GM19455 (cell line): ENCODE data around the gene SMIM31.

Source experiments
- ATAC-seq: cut with Tn5 transposase; IDR thresholded peaks from one replicate; pipeline ENCODE4 v1.9.1; 2021; ENCODE audit not compliant: unreplicated experiment

SMIM31 gene

DNA sequence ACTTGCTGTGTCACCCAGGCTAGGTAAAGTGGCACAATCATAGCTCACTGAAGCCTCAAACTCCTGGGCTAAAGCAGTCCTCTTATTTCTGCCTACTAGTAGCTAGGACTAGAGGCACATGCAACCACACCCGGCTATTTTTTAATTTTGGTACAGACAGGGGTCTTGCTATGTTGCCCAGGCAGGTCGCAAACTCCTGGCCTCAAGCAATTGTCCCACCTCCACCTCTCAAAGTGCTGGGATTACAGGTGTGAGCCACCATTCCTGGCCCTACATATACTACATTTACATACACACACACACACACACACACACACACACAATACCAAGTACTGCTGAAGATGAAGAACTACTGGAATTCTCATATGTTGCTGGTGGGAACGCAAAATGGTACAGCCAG is 26.9 kb downstream of the SMIM31 start:
- ATAC-seq = no peak

DNA sequence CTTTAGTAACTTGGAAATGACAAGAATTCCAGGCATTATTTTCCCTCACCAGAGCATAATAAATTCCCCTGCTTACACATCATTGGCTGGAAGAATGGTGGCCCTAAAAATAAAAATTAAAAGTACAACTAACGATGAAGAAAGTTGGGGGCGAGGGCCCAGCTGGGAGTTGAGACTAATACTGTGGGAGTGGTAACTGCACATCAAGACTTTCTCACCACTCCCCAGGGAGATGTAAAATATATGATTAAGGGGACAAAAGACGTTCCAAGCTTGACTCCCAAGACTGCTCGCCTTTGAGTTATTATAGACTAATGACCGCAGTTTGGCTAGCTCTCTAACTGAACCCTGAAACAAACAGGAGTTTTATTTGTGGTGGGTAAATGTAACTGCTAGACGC is 30.0 kb downstream of the SMIM31 start:
- ATAC-seq = no peak

DNA sequence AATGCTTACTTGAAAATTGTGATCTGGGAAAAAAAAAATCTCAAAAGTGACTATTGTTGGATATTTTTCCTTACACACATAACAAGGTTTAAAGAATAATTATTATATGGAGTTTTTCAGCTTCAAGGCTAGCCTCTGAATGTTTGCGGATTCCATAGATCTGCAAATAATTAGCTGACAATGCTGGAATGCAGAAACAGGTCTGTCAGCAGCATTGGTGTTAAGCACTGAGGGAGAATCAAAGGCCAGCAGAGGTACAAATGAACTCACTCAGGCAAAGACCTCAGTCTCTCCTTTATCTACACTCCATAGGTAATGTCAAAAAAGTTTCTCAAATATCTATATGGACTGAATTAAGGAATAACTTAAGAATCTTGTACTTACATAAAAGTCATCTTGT is 35.1 kb downstream of the SMIM31 start:
- ATAC-seq = no peak

DNA sequence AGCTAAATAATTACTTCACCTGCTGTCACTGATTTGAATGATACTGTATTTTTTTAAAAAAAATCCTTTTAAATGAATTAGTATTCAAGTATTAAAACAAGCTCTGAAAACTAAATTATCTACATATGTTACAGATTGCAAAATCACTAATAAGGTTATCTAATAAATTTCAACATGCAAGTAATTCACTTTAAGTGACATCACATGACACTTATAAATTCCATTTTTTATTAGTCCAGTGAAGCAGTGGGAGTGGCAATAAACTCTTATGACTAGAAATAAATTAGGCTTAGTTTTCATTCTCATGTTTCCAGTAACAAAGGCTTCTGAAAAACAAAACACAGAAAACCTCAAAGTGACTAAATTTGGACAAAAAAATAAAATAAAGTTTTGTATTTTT is 36.3 kb downstream of the SMIM31 start:
- ATAC-seq = no peak

DNA sequence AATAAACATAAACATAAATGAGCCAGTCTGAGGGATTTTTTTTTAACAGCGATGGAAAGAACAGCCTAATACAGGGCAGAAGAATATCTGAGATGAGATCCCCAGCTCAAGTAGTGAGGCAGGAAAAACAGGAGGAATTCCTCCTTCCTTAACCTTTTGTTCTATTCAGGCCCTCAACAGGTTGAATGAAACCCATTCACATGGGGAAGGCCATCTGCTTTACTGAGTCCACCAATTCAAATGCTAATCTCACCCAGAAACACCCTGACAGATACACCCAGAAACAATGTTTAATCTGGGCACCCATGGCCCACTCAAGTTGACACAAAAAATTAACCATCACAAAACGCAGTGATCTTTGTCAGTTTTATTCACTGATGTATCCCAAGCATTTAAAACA is 45.5 kb downstream of the SMIM31 start:
- no peak for ATAC-seq

DNA sequence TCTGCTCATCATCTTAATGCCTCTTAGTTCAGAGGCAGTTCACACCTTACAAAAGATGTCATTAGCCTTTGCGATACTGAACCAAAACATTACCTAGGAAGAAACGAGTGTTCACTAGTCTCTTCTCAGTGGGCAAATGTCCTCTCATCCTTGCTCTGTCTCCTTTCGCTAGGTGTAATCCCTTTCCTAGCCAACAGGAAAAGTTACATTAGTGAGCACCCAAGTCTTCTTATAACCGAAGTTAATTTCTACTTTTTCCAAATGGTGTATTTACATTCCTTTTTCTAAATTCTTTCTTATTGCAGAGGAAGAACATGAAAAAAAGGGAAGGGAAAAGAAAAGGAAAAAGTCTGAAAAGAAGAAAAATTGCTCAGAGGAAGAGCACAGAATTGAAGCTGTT is 46.9 kb downstream of the SMIM31 start:
- no peak for ATAC-seq

DNA sequence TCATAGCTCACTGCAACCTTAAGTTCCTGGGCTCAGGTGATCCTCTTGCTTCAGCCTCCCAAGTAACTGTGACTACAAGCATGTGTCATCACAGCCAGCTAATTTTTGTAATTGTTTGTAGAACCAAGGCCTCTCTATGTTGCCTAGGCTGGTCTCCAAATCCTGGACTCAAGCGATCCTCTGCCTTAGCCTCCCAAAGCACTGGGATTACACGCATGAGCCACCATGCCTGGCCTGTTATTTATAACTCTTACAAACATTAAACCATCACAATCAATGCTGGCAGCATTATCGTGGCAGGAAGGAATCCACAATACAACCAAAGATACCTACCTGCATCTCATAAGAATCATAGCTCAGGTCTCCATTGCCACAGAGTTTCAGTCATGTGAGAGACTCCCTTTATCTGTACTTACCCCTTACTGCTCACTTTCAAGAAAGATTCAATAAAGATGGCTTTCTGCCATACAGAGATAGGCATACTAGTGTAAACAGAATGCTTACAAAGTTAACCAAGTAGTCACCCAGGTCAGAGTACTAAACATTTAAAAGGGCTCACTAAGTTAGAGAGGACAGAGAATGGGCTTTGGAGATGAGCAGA is 48.5 kb downstream of the SMIM31 start:
- no peak for ATAC-seq

DNA sequence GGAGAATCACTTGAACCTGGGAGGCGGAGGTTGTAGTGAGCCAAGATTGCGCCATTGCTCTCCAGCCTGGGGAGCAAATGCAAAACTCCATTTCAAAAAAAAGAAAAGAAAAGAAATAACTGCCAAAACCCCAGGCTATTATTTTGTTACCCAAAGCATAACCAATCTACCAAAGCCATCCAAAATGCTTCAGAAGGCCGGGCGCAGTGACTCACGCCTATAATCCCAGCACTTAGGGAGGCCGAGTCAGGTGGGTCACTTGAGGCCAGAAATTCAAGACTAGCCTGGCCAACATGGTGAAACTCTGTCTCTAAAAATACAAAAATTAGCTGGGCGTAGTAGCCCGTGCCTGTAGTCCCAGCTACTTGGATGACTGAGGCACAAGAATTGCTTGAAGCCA is 49.8 kb downstream of the SMIM31 start:
- no peak for ATAC-seq

DNA sequence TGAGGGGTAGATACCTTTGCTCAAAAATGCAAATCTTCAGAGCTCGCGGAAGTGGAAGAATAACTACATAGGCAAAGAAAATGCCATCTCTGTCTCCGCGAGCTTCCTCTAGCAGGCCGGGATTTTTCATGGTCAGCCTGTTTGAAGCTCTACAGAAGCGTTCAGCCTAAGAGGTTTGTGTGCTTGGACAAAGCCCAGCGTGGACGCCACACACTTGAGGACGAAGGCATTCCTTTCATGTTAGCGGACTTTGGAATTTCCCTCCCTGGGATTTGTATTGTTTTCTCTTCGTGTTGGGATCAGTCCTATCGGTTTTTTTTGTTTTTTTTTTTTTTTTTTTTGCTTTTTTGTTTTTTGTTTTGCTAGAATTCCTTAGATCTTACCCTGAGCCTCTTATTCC is 53.7 kb downstream of the SMIM31 start:
- no peak for ATAC-seq

DNA sequence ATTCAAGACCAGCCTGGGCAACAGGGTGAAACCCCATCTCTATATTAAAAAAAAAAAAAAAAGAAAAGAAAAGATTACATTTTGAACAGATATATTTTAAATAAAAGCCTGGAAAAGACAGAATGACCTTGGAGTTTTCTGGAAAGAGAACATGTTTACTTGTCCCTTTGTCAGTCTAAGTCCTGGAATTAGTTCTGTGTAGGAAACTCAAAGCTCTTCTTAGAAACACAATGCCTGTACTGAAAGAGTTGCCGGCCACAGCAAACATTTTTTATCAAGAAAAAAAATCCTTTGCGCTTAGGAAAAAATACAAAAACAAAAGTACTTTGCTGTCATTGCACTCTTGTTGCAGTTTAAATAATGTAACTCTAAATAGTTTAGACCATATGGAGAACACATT is 59.6 kb downstream of the SMIM31 start:
- ATAC-seq = no peak

DNA sequence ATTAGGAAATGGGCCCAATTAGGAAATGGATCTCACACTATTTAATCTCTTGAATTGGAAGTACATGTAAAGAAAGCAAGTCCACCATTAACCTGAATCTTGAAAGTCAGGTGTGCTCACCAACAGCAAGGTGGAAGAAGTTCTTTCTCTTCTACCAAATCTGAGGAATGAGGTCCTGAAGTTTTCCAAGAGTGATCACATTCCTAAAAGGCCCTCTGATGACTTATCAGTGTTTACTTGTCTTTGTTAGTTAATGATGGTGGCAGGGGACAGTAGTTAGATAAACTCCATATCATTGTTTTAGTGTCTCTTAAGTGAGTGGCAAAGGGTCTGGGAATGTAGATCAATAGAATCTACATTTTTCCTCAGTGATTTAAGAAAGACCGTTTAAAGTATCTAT is 61.8 kb downstream of the SMIM31 start:
- no peak for ATAC-seq

DNA sequence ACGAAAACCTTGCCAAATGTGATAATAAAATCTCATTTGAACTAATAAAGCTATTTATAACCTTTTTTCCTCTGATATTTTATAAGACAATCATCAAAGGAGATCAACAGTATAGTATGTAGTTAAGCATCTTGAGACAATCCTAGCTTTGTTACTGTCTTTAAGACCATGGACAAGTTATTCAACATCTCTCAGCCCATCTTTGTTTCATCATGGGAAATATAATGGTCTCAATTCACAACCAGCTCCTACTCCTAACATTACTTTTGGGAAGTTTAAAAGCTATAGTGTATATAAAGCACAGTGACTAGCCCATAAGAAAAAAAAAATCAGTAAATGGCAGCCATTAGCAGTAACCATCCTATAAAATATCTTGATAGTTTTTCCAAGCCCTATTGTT is 65.4 kb downstream of the SMIM31 start:
- no peak for ATAC-seq

DNA sequence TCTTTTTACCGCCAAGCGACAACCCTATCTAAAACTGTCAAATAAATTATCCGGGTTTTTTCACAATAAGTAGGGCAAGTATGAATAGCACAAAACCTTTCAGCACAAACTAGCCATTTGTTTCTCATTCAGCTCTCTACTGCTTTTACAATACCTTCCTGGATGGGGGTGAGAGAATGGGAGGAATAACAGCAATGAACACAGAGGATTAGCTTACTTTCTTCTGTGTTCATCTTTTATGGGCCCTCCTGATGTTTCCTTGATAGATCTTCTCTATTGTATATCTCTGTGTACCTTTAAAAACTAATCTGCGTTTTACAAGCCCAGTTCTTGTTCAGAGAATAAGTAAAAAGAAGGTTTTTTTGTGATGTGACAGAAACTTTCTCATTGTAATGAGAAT is 67.8 kb downstream of the SMIM31 start:
- no peak for ATAC-seq

DNA sequence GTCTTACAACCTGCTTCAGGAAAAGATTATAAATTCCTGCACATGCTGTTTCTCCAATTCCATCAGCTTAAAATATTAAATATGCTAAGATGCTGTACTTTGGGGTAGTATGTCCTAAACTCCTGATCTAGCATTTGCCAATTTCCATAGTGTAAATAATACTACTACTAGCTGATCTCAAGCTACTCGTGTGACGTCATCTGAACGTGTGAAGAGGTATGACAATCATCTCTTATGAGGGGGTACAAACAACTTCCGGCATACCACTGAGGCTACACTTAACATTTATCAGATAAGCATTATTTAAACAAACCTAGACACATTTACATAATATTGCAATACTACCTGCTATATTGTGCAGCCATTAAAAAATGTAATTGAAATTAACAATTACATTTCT is 70.7 kb downstream of the SMIM31 start:
- ATAC-seq = no peak

DNA sequence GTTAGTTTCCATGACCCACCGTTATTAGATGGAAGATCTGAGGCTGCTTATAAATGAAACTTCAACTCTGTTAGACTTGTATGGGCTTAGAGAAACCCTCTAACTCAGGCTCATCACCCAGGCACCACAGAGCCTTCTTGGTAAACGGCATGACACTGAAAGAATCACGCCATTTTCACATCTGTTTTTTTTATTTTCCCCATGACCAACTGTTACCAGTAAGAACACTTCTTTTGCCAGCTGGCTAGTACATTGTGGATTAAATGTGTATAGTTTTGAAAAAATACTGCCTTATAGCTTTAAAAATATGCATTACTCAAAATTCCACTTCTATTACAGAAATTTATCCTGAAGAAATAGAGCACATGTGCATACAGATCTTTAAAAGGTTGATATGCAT is 75.0 kb downstream of the SMIM31 start:
- no peak for ATAC-seq

DNA sequence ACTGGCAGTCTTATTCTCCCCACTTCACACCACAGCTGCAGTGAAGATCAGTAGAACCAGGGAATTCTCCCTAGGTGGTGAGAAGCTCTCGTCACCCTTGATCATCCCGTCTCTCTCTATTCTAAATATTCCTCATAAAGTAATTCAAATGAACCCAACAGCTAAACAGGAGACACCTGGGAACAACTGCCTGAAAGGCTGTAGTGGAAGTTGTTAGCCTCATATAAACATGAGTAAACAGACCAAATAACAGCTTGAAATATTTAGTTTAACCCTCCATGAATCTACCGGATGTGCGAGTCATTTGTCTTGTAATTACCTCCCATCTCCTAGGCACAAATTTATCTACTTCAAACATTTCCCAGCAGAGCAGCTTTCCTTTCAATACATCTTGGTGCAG is 92.6 kb downstream of the SMIM31 start:
- no peak for ATAC-seq

DNA sequence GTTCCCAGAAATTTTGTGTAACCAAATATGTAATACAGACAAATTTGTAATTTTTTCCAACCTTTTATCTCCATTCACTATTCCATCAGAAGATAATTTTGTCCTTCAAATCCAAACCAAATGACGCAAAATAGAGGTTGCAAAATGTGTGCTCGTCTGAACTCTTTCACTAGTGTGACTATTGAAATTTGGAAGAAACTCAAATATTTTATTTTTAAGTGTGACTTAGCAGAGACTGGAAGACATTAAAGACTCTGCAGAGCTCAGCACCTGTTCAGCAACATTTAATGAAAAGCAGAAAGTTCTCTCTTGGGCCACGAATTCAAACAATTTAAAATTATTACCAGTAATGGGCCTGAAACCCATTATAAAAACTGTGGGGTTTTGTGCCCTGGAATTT is 93.1 kb downstream of the SMIM31 start:
- ATAC-seq = no peak

DNA sequence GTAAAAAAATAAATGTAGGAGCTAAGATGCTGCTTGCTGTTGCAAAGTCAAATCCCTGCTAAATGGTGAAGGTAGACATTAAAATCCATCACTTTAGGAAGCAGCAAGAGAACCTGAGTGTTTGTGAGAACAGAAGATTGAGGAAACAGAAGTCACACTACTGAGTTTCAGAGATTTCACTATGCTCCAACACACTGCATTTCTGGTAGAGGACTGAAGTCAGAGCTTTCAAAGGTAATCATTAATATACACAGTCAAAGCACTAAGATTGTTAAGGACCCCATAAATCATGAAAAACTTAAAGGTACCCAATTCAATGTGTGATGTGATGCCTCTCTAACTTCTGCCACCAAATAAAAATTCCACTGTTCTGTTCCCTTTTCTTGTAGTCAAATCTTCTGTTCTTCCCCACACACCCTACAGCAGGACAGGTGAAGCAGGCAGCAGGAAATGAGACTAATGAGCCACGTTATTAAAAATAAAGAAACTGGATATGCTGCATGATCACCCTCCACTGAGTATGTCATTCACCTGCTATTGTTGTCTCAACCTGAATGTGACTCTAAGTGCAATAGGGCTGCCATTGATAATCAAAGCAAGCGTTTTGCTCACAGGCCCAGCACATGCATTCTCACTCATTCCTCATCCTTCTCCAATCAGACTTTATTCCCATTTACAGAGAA is 94.2 kb downstream of the SMIM31 start:
- no peak for ATAC-seq
